Left lobe of liver (tissue), 2 donors: Measurements from ENCODE around the gene TTC32. TPM values are rescaled to one million over a fixed set of nuclear protein-coding genes. Genes with fewer than 3 reads are reported as not detected.
"Not testable (repeated sequence)": the region's sequence is repeated elsewhere in the genome, so short reads cannot be mapped to it uniquely, and the experiment has no call there.

Experiments used
- ATAC-seq: fragments of 200-7000 bp; cut with Tn5 transposase; one replicate; pipeline ENCODE4 v1.9.1; 2020; ENCODE audit warnings: mild to moderate bottlenecking, moderate library complexity
- DNase-seq: peaks from one replicate; pipeline ENCODE4 v3.0.0-alpha.2; 2020; ENCODE audit warnings: low spot score
- total RNA-seq: library from RNA; stranded (reverse); gene quantifications from one replicate; pipeline ENCODE4 v1.2.1, GENCODE V29; 2021
- donor health status: DM: no; HTN: no; CAD: no; lungs with moderate emphysema.
- donor health status: DM: no; HTN: yes; CAD: no.

TTC32 gene
- total RNA-seq = 4.9 TPM

DNA sequence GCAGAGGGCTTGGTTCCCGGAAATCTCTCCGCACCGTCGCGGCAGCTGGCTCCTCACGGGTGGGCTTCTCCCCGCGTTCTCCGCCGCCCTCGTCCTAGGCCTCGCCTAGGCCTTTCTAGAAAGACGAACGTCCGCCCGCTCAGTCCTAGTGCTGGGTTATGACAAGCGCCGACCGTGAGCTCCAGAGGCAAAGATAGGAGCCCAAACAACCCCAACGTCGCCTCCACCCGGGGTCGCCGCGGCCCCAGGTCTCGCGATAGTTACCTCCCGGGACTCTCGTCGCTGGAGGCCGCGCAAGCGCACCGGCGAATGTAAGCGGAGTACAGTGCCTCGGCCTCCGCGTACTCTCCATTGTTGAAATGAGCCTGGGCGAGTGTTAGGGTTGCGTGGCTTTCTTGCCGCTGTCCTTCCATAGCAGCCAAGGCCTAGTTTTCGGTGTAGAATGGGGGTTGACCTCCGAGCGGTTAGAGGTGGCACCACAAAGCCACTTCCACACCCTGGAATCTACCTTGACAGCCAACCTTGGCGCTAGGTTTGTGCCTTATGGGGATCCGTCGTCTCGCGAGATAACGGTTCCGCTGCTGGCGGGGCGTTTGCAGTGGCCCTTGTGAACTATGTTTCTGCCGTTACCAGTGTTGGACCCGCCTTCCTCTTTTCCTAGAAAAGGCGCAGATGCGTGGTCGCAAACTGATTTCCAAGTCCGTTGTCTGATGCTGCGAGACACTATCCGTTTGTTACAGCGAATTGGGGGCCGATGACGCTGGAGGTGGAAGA is at the start of gene TTC32:
Gene TTC32, minus strand, starts transcription at position 542 of the 774 bp plus-strand sequence. Its CDS starts 129 bp downstream, at position 413.
- ATAC-seq = peak; percentile 88

DNA sequence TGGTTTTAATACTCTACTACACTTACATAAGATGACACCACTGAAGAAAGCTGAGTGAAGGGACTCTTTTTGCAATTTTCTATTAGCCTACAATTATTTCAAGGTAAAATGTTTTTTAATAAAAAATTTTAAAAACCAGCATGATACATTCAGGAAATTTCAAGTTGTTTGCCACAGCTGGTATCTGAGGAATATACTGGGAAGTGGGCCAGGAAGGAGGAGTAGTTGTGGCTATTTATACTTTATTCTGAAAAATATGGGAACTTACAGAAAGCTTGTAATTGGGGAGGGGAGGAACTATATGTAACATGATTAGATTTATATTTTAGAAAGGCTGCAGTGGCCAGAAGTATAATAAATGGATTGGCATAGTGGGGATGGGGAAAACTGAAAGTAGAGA is 47.3 kb upstream of the TTC32 start:
- ATAC-seq = no peak
- DNase-seq = no peak

More for the DNA sequence above, at the start of gene TTC32:
- peak; percentile 96 for DNase-seq

- DNase-seq (no peak), ATAC-seq (no peak)
Measured at GRCh38 chr2:19947184-19947940, 45.6 kb upstream of the TTC32 start.

GRCh38 chr2:19944205-19944845 is 42.5 kb upstream of the TTC32 start:
- no peak for DNase-seq
- no peak for ATAC-seq

DNA sequence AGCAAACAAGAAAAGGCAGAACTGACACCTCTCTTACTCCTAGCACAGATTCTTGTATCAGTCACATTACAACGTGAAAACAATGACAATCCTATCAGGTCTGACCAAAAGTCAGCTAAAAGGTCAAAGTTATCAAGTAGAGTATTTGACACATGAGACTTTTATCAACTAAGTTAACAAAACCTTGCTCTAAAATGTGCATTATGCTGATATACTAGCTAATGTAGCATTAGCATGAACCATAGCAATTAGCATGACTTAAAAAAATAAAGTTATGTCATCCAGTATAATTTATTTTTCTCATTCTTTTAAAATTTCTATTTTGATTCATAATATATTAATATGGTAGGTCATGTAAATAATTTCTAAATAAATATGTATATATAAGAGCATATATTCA is 41.4 kb upstream of the TTC32 start:
- DNase-seq = no peak
- ATAC-seq = no peak

- DNase-seq = no peak
- ATAC-seq = no peak
Measured at GRCh38 chr2:19942199-19942598, 40.4 kb upstream of the TTC32 start.

- no peak for DNase-seq
- no peak for ATAC-seq
Measured at GRCh38 chr2:19937004-19937403, 35.2 kb upstream of the TTC32 start.

GRCh38 chr2:19936203-19936602 is 34.4 kb upstream of the TTC32 start:
- ATAC-seq (no peak), DNase-seq (no peak)

GRCh38 chr2:19933351-19933981 is 31.7 kb upstream of the TTC32 start:
- ATAC-seq (no peak), DNase-seq (no peak)

- no peak for ATAC-seq
- no peak for DNase-seq
Measured at GRCh38 chr2:19932928-19933327, 31.1 kb upstream of the TTC32 start.

- ATAC-seq (no peak), DNase-seq (no peak)
Measured at GRCh38 chr2:19929226-19929625, 27.4 kb upstream of the TTC32 start.

GRCh38 chr2:19927816-19928215 is 26.0 kb upstream of the TTC32 start:
- not testable (repeated sequence) for DNase-seq

GRCh38 chr2:19924526-19924925 is 22.7 kb upstream of the TTC32 start:
- DNase-seq, ATAC-seq: not testable (repeated sequence)

More at GRCh38 chr2:19927816-19928215, 26.0 kb upstream of the TTC32 start:
- not testable (repeated sequence) for ATAC-seq

DNA sequence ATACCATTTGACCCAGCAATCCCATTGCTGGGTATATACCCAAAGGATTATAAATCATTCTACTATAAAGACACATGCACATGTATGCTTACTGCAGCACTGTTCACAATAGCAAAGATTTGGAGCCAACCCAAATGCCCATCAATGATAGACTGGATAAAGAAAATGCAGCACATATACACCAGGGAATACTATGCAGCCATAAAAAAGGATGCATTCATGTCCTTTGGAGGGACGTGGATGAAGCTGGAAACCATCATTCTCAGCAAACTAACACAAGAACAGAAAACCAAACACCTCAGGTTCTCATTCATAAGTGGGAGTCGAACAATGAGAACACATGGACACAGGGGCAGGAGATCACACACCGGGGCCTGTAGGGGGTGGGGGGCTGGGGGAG is 20.4 kb upstream of the TTC32 start:
- ATAC-seq, DNase-seq: not testable (repeated sequence)

- ATAC-seq = no peak
- no peak for DNase-seq
Measured at GRCh38 chr2:19916385-19916950, 14.7 kb upstream of the TTC32 start.

GRCh38 chr2:19914266-19914975 is 12.6 kb upstream of the TTC32 start:
- DNase-seq = no peak

GRCh38 chr2:19911808-19912509 is 10.2 kb upstream of the TTC32 start:
- no peak for DNase-seq
- no peak for ATAC-seq

More at GRCh38 chr2:19914266-19914975, 12.6 kb upstream of the TTC32 start:
- ATAC-seq = no peak

DNA sequence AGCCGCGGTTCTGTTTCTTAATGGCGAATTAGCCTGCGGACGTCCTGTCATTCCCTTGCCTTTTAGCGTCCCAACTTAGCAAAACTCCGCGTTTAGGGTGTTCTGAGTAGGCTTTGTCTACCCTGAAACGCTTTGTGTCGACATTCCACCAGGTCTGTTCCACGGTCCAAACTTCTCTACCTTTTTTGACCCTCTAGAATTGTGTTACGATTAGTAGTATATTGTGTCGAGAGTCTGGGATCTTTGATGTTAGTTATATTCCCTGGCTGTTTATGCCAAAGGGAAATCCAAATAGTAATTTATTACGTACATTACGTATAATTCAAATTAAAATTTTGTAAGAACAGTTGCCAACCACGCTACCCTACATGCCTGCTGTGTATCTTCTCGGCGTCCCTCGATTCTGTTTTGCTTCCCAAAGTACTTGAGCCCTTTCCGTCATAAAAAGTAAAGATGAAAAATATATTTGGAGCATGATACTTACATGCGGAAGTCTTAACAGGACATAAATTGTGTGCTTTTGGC is 495 bp upstream of the TTC32 start:
- no peak for DNase-seq
- peak; percentile 19 for ATAC-seq

- no peak for DNase-seq
- peak; percentile 27 for ATAC-seq
Measured at GRCh38 chr2:19900931-19901441, 797 bp downstream of the TTC32 start.
